ENCODE data around the gene CD38. TPM values are rescaled to one million over a fixed set of nuclear protein-coding genes. Genes with fewer than 3 reads are reported as not detected.
A peak's percentile ranks its signal among the peaks of the same experiment; 100 is the strongest.

CD38 gene
- total RNA-seq, 1 experiment from 2014 or later: not detected

- TF ChIP-seq EZH2 (IDR thresholded peaks at IDR 0.05; ENCODE audit: borderline replicate concordance, low read depth, low read length, poor library complexity, severe bottlenecking): no peak
- TF ChIP-seq, protein P1, sequence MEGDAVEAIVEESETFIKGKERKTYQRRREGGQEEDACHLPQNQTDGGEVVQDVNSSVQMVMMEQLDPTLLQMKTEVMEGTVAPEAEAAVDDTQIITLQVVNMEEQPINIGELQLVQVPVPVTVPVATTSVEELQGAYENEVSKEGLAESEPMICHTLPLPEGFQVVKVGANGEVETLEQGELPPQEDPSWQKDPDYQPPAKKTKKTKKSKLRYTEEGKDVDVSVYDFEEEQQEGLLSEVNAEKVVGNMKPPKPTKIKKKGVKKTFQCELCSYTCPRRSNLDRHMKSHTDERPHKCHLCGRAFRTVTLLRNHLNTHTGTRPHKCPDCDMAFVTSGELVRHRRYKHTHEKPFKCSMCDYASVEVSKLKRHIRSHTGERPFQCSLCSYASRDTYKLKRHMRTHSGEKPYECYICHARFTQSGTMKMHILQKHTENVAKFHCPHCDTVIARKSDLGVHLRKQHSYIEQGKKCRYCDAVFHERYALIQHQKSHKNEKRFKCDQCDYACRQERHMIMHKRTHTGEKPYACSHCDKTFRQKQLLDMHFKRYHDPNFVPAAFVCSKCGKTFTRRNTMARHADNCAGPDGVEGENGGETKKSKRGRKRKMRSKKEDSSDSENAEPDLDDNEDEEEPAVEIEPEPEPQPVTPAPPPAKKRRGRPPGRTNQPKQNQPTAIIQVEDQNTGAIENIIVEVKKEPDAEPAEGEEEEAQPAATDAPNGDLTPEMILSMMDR (conservative IDR thresholded peaks at IDR 0.05; ENCODE audit: low read depth, low read length): peak; percentile 79
- ChIA-PET CTCF (interaction anchor here (0.5 to 6.5 kb wide), 19 partner anchors 16 to 1667 kb away, joined by 3 to 89 read pairs (median 4); partner anchors contain the start of gene FGFBP2), POLR2A (ENCODE audit: low non-redundant PET) (no interaction called here)
- Histone ChIP-seq H3K36me3 (ENCODE audit: insufficient read depth, low read length, poor library complexity, severe bottlenecking) (no peaks in the 10 kb centered on the region), H3K27ac (ENCODE audit: low read depth, low read length, poor library complexity, severe bottlenecking) (no peak overlapping the region), H3K9me3 (ENCODE audit: low read depth, low read length, poor library complexity, severe bottlenecking) (no peaks in the 10 kb centered on the region), H3K4me1 (ENCODE audit: insufficient read depth, low read length, poor library complexity, severe bottlenecking) (peaks cover 6% of the 10 kb centered on the region), H3K27me3 (replicated peaks; ENCODE audit: insufficient read depth, low read depth, low read length, poor library complexity) (no peaks in the 10 kb centered on the region), H3K4me3 (ENCODE audit: low read depth, low read length, poor library complexity, severe bottlenecking) (no peak overlapping the region)
- no TSS peak for BruUV-seq (replicated peaks)
- peak; percentile 84 for DNase-seq (ENCODE audit: low spot score)
- intact Hi-C loops (cut with micrococcal nuclease; ENCODE audit: unreplicated experiment): loop anchor here (1.0 to 10.0 kb wide), 7 partner anchors 76 to 459 kb away; no protein-coding TSS in a partner anchor
Measured at GRCh38 chr4:15805583-15806517, 27.7 kb downstream of the CD38 start.

DNA sequence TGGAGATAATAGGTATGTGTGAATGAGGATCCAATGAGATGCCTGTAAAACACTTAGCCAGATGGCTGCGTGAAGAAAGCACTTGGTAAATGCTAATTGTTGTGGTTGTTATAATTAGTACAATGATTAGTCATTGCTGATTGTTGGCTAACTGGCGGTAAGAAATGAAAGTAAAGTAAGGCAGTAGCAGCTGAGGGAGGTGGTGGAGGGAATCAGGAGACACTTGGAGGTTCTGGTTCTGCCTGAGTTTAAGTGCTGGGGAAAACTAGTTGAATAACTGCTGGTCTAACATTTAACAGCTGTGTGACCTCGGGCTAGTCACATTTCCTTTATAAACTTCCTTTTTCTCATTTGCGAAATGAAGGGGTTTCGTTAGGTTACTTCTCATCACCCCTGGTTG lies 30.9 kb downstream of the CD38 start:
- TF ChIP-seq EZH2 (IDR thresholded peaks at IDR 0.05; ENCODE audit: borderline replicate concordance, low read depth, low read length, poor library complexity, severe bottlenecking): no peak
- TF ChIP-seq, protein P1 (conservative IDR thresholded peaks at IDR 0.05; ENCODE audit: low read depth, low read length): no peak
- intact Hi-C loops (cut with micrococcal nuclease; ENCODE audit: unreplicated experiment): loop anchor here (10.0 kb wide), 1 partner anchor 386 kb away; no protein-coding TSS in a partner anchor
- peaks cover 12% of the 10 kb centered on the region for H3K4me1 ChIP-seq (ENCODE audit: insufficient read depth, low read length, poor library complexity, severe bottlenecking)
- no TSS peak for BruUV-seq (replicated peaks)
- H3K36me3 ChIP-seq (ENCODE audit: insufficient read depth, low read length, poor library complexity, severe bottlenecking): no peaks in the 10 kb centered on the region
- ChIA-PET POLR2A (ENCODE audit: low non-redundant PET) (no interaction called here), CTCF (interaction anchor here (2.7 to 6.5 kb wide), 2 partner anchors 74 to 147 kb away, joined by 10 to 89 read pairs; no protein-coding TSS in a partner anchor)
- no peak overlapping the region for H3K4me3 ChIP-seq (ENCODE audit: low read depth, low read length, poor library complexity, severe bottlenecking)
- no peak overlapping the region for H3K27ac ChIP-seq (ENCODE audit: low read depth, low read length, poor library complexity, severe bottlenecking)
- DNase-seq (ENCODE audit: low spot score): no peak
- H3K27me3 ChIP-seq (replicated peaks; ENCODE audit: insufficient read depth, low read depth, low read length, poor library complexity): no peaks in the 10 kb centered on the region
- no peaks in the 10 kb centered on the region for H3K9me3 ChIP-seq (ENCODE audit: low read depth, low read length, poor library complexity, severe bottlenecking)

DNA sequence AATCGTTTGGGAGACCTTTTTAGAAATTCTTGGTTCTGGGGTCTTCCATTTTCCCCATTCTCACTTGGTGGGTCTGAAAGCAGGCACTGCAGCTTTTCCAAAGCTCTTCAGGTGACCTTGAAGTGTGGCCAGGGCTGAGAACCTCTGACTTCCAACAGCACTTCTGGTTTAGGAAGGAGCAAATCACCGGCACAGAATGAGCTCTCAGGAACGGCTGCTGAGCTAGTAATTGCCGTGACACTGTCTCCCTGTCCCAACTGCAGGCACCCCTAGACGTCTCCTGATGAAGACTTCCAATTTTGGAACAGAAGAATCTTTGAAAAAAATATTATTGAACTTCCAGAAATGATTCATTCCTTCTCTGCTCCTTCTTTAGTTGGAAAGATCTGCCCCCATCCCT lies 31.3 kb downstream of the CD38 start:
- H3K27ac ChIP-seq (ENCODE audit: low read depth, low read length, poor library complexity, severe bottlenecking): no peak overlapping the region
- no peak for DNase-seq (ENCODE audit: low spot score)
- BruUV-seq (replicated peaks): no TSS peak
- CTCF ChIA-PET: interaction anchor here (2.7 to 6.5 kb wide), 2 partner anchors 74 to 146 kb away, joined by 10 to 89 read pairs; no protein-coding TSS in a partner anchor
- H3K27me3 ChIP-seq (replicated peaks; ENCODE audit: insufficient read depth, low read depth, low read length, poor library complexity): no peaks in the 10 kb centered on the region
- no peak overlapping the region for H3K4me3 ChIP-seq (ENCODE audit: low read depth, low read length, poor library complexity, severe bottlenecking)
- intact Hi-C loops (cut with micrococcal nuclease; ENCODE audit: unreplicated experiment): loop anchor here (10.0 kb wide), 1 partner anchor 385 kb away; no protein-coding TSS in a partner anchor
- TF ChIP-seq, protein P1 (conservative IDR thresholded peaks at IDR 0.05; ENCODE audit: low read depth, low read length): no peak
- no peak for TF ChIP-seq EZH2 (IDR thresholded peaks at IDR 0.05; ENCODE audit: borderline replicate concordance, low read depth, low read length, poor library complexity, severe bottlenecking)
- POLR2A ChIA-PET (ENCODE audit: low non-redundant PET): no interaction called here
- no peaks in the 10 kb centered on the region for H3K9me3 ChIP-seq (ENCODE audit: low read depth, low read length, poor library complexity, severe bottlenecking)
- no peaks in the 10 kb centered on the region for H3K36me3 ChIP-seq (ENCODE audit: insufficient read depth, low read length, poor library complexity, severe bottlenecking)
- H3K4me1 ChIP-seq (ENCODE audit: insufficient read depth, low read length, poor library complexity, severe bottlenecking): peaks cover 12% of the 10 kb centered on the region

Data from A673 (cell line).